ENCODE data around the gene LHX3.

Gene LHX3

GRCh38 chr9:136220017-136220729 lies 15.2 kb upstream of the LHX3 start:
- no peak for DNase-seq (ENCODE audit: low read depth)
- H3K4me3 ChIP-seq (ENCODE audit: control insufficient read depth, low read depth, low read length), result no peak overlapping the region
- no peak for TF ChIP-seq CTCF (IDR thresholded peaks at IDR 0.05; ENCODE audit: control insufficient read depth, insufficient read depth, low read depth, low read length, missing control alignments)

- DNase-seq (ENCODE audit: low read depth), result peak; percentile 17
- no peak for TF ChIP-seq CTCF (IDR thresholded peaks at IDR 0.05; ENCODE audit: control insufficient read depth, insufficient read depth, low read depth, low read length, missing control alignments)
- no peak overlapping the region for H3K4me3 ChIP-seq (ENCODE audit: control insufficient read depth, low read depth, low read length)
Measured at GRCh38 chr9:136219276-136219675, 14.3 kb upstream of the LHX3 start.

GRCh38 chr9:136218673-136219072 lies 13.7 kb upstream of the LHX3 start:
- no peak for DNase-seq (ENCODE audit: low read depth)
- H3K4me3 ChIP-seq (ENCODE audit: control insufficient read depth, low read depth, low read length), result no peak overlapping the region
- no peak for TF ChIP-seq CTCF (IDR thresholded peaks at IDR 0.05; ENCODE audit: control insufficient read depth, insufficient read depth, low read depth, low read length, missing control alignments)

GRCh38 chr9:136218271-136218670 lies 13.3 kb upstream of the LHX3 start:
- TF ChIP-seq CTCF (IDR thresholded peaks at IDR 0.05; ENCODE audit: control insufficient read depth, insufficient read depth, low read depth, low read length, missing control alignments), result no peak
- DNase-seq (ENCODE audit: low read depth), result no peak
- no peak overlapping the region for H3K4me3 ChIP-seq (ENCODE audit: control insufficient read depth, low read depth, low read length)

- no peak overlapping the region for H3K4me3 ChIP-seq (ENCODE audit: control insufficient read depth, low read depth, low read length)
- TF ChIP-seq CTCF (IDR thresholded peaks at IDR 0.05; ENCODE audit: control insufficient read depth, insufficient read depth, low read depth, low read length, missing control alignments), result no peak
Measured at GRCh38 chr9:136216541-136217244, 11.8 kb upstream of the LHX3 start.

GRCh38 chr9:136213733-136214132 lies 8.8 kb upstream of the LHX3 start:
- TF ChIP-seq CTCF (IDR thresholded peaks at IDR 0.05; ENCODE audit: control insufficient read depth, insufficient read depth, low read depth, low read length, missing control alignments), result no peak
- H3K4me3 ChIP-seq (ENCODE audit: control insufficient read depth, low read depth, low read length), result no peak overlapping the region
- DNase-seq (ENCODE audit: low read depth), result no peak

More at GRCh38 chr9:136216541-136217244, 11.8 kb upstream of the LHX3 start:
- no peak for DNase-seq (ENCODE audit: low read depth)

Measured in AG09309 (cell line).